Choroid plexus epithelial cell (primary cell): ENCODE measurements around the gene LGALS8.

Source experiments
- DNase-seq: peaks from one replicate; pipeline ENCODE4 v3.0.0-alpha.2; 2010; ENCODE audit warnings: low read depth
- H3K4me3 ChIP-seq: 2 replicates; pipeline ENCODE4 v1.5.1; 2011; ENCODE audit warnings: low read depth, mild to moderate bottlenecking, control low read depth, low read length, moderate library complexity
- CTCF ChIP-seq: conservative IDR thresholded peaks from 2 replicates; pipeline ENCODE4 v1.5.1; 2011; ENCODE audit warnings: low read depth, mild to moderate bottlenecking, control low read depth, inconsistent platforms, low read length, moderate library complexity

The LGALS8 gene

GRCh38 chr1:236509647-236510401 is 14.0 kb upstream of the LGALS8 start:
- DNase-seq, result no peak
- no peak for TF ChIP-seq CTCF
- no peak overlapping the region for H3K4me3 ChIP-seq

GRCh38 chr1:236511735-236512418 is 11.9 kb upstream of the LGALS8 start:
- no peak for TF ChIP-seq CTCF
- no peak overlapping the region for H3K4me3 ChIP-seq
- no peak for DNase-seq

GRCh38 chr1:236514703-236515442 is 8.9 kb upstream of the LGALS8 start:
- DNase-seq, result no peak
- H3K4me3 ChIP-seq, result no peak overlapping the region
- no peak for TF ChIP-seq CTCF

GRCh38 chr1:236515443-236515958 is 8.3 kb upstream of the LGALS8 start:
- no peak overlapping the region for H3K4me3 ChIP-seq
- no peak for TF ChIP-seq CTCF
- DNase-seq, result no peak

- H3K4me3 ChIP-seq, result peak overlapping the region; percentile 6
- TF ChIP-seq CTCF, result no peak
- DNase-seq, result peak; percentile 92
Measured at GRCh38 chr1:236516929-236517704, 6.7 kb upstream of the LGALS8 start.

- no peak for TF ChIP-seq CTCF
- peak; percentile 71 for DNase-seq
- H3K4me3 ChIP-seq, result no peak overlapping the region
Measured at GRCh38 chr1:236518322-236518721, 5.5 kb upstream of the LGALS8 start.
